Limb (tissue), 2 donors: Measurements from ENCODE around the gene CCM2.
A peak's percentile ranks its signal among the peaks of the same experiment; 100 is the strongest.
"Not testable (repeated sequence)": the region's sequence is repeated elsewhere in the genome, so short reads cannot be mapped to it uniquely, and the experiment has no call there.

Experiments
- DNase-seq, 2 donors: peaks; one replicate each; pipeline ENCODE4 v3.0.0-alpha.2; 2016; ENCODE audit errors: extremely low spot score in 2 of 2

The CCM2 gene

GRCh38 chr7:44981035-44981706 is 18.8 kb upstream of the CCM2 start:
- no peak for DNase-seq

DNA sequence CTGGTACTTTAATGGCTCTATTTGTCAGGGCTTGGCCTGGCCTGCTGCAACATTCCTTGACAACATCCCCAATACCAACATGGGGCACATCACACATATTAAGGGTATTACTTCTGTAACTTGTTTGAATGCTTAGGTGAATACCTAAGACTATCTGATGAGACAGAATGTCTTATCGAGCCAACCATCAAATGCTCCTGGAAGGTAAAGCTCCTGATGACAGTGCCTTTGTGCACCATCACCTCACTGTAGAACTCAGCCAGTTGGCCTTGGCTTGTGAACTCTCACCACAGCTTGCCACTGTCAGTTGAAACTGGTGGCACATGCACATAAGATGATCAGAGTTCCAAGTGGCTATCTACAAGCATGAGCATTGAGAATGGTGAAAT is 17.5 kb upstream of the CCM2 start:
- DNase-seq: no peak

GRCh38 chr7:44982970-44983369 is 17.0 kb upstream of the CCM2 start:
- DNase-seq: no peak

DNA sequence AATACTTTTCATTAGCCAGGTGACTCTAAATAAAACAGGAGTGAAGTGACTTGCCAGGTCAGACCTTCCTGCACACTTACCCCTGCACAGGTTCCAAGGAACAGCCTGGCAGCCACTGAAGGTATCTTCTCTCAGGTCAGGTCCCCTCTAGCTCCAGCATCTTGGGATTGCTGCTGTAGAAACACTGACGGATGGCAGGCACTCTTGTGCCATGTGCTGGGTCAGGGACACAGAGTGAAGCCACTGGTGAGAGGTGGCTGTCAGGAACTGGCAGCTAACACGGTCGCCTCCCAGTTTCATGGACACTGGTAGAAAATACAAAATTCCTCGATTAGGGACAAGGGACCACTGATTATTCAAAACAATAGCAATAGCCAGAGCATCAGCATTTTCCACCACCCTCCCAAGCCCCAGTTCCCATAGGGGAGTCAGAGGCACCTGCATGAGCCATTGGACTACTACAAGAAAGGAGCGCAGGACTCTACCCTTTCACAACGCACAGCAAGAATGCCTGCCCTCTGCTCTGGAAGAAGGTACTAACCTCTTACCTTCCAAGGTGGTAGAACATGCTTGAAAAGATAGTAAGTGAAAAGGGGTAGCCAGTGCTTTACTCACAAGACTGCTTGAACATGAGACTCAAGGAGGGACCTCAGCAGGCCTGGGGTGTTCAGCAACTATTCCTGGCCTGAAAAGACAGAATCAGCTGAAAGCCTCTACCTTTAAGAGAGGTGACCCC is 16.1 kb upstream of the CCM2 start:
- no peak for DNase-seq

DNA sequence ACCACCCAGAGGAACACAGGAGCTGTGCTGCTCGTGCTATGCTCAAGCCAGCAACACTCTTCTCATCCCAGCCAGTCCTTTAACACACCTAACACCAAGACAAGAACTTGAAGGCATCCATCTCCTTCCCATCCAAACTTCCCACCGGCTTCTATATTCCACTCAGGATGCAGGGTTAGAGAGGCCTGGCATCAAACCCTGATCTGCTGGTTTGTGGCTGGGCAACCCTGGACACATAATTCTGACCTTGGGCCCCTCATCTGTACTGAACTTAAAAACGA is 15.6 kb upstream of the CCM2 start:
- no peak for DNase-seq

DNA sequence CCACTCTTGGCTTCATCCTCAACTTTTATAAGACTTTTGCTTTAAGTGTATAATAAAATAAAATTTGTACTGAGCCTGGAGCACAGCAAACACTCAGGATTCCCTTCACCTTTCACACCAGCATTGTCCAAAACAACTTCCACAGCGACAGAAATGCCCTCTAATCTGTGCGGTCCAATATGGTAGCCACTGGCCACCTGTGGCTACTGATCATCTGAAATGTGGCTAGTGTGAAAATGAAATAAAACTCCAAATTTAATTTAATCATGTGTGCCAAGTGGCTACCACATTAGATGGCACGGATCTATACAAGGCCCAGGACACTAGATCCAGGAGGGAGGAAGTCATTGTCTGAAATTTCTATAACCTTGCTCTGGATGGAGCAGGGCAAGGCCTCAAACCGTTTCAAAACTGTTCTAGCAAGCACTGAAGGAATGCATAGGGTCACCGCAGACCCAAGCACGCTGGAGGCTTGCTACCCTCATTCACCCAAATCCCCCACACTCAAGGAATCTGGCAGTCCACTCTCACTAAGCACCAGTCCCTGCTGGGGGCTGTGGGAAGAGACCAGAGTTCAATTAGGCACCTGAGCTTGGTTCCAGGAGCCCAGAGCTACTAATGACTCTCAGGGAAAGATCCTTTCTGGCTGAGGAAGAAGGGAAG is 14.8 kb upstream of the CCM2 start:
- DNase-seq: no peak

DNA sequence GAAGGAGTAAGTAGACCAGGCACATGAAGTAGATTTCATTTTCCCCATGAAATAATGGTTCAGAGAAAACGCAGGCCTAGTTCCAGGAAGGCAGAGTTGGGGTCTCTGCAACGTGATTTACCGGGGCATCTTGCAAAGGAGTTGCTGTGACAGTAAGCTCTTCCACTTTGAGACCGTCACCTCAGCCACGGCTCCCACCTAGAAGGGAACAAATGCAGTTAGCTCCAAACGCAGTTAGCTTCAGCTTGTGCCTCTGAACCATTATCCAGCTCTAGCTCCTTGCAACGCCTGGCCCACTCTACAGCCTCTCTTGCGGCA is 14.1 kb upstream of the CCM2 start:
- no peak for DNase-seq

DNA sequence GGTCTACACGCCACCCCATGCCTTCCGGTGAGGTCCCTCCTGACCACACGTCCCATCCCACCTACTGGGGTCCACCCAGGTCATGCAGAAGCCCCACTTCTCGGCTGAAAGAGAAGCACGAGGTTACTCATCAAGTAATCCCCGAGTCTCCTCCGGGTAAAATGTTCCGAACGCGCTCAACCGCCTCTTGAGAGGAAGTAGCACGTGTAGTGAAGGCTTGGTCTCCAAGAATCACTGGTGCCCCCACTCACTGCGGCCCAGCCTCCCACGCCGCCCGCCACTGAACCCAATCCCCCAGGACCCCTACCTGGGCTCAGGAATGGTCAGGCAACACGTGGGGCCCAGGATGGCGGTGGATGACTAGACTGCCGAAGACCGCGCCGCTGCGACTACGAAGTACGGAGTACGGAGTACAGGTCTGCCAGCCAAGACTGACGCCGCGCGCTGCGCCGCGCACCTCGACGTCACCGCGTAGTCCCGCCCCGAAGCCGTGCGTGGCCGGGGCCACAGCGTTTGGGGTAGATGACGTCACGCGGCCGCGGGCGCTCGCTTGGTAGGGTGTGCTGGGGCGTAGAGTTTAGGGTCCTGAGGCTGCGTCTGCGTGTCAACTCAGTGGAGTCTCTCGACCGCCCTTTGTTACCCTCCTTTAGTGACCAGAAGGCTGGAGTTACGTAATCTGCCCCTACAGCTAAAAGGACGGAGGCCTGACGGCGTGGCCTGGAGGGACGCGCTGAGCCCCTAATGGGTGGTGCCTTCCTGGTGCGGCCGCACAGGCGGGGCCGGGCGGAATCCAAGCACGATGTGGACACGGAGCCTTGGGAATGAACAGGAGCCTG is 13.6 kb upstream of the CCM2 start:
- peak; percentile 95 to 97 for DNase-seq

- DNase-seq: no peak
Observed at GRCh38 chr7:44987457-44987856, 12.5 kb upstream of the CCM2 start.

DNA sequence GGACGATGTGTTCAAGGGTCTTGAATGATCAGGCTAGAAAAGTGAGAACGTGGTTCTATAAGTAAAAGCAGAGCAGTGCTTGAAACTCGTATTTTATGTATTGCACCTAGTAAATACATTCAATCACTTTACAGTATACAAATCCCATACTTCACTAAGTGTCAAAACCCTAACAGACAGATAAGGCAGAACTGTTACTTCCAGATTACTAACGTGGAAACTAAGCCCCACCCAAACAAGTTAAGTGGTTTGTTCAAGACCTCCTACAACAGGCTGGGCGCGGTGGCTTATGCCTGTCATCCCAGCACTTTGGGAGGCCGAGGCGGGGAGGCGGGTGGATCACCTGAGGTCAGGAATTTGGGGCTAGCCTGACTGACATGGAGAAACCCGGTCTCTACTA is 12.0 kb upstream of the CCM2 start:
- no peak for DNase-seq

- DNase-seq: no peak
Observed at GRCh38 chr7:44988701-44989100, 11.3 kb upstream of the CCM2 start.

- DNase-seq: no peak
Observed at GRCh38 chr7:44989132-44989531, 10.9 kb upstream of the CCM2 start.

DNA sequence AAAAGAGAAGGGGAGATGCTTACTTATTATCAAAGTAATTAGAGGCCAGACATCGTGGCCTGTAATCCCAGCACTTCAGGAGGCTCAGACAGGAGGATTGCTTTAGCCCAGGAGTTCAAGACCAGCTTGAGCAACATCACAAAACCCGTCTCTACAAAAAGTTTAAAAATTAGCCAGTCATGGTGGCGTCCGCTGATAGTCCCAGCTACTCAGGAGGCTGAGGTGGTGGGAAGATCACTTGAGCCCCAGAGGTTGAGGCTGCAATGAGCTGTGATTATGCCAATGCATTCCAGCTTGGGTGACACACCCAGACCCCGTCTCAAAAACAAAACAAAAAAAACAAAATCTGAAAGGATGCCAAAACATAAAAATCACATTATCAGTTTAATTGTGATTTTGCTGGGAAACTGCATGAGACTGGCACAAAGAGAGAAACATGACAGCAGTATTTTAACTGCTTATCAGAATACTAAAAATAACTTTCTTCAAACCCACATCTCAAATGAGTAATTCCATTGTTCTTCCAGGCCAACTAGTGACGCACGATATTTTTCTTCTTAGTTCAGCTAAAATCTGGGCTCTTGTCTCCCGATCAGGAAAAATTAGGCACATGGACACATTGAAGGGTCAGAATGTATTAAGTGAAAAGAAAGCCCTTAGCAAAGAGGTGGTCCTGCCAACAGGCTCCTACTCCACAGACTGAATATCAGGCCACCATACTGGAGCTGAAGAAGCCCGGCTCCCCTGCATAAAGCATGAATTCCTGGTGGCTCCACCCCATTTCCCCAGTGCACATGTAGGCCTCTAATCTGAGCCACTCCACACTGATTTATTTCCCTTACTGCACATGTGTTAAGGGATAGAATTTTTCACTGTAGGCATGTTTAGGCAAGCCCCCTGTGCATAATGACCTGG is 9.6 kb upstream of the CCM2 start:
- DNase-seq: no peak

DNA sequence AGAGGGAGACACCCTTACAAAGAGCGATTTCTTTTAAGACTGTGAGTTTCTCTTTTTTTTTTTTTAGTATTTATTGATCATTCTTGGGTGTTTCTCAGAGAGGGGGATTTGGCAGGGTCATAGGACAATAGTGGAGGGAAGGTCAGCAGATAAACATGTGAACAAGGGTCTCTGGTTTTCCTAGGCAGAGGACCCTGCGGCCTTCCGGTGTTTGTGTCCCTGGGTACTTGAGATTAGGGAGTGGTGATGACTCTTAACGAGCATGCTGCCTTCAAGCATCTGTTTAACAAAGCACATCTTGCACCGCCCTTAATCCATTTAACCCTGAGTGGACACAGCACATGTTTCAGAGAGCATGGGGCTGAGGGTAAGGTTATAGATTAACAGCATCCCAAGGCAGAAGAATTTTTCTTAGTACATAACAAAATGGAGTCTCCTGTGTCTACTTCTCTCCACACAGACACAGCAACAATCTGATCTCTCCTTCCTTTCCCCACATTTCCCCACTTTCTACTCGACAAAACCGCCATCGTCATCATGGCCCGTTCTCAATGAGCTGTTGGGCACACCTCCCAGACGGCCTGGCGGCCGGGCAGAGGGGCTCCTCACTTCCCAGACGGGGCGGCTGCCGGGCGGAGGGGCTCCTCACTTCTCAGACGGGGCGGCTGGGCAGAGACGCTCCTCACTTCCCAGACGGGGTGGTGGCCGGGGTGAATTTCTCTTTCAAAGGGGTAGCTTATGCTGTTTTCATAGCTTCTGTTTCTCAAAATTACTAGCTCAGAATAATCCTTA is 7.8 kb upstream of the CCM2 start:
- DNase-seq: not testable (repeated sequence)

GRCh38 chr7:44994877-44995554 is 5.0 kb upstream of the CCM2 start:
- no peak for DNase-seq

- DNase-seq: no peak
Observed at GRCh38 chr7:44995555-44996493, 4.2 kb upstream of the CCM2 start.

DNA sequence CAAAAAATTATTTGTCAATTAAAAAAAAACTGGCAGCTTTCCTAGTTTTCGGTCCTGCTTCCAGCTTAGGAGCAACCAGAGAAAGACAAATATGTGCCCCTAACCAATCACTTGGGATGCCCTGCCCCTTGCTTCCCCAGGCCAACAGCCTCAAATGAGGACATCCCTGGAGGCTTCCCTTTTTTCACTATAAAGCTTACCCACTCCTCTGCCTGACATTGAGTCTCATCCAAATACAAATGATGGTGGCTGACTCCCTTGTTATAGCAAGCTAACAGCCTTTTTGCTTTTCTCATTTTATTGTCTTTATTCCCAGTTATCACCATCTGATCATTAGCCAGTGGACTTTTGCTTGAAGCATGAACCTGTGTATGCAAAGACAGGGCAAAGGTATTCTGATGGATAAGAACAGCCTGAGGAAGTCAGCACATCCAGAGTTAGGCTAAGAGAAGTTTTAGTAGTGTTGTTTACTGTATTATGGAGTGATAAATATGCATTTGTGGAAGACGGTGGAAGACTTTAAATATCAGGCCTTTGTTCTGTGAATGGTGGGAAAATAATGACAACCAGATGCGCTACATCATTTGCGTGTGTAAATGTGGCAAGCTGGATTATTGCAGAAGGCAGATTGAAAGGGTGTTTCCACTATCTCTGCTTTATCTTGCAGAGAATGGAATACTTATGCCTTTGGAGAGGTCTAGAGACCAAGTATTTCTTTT is 1.7 kb upstream of the CCM2 start:
- DNase-seq: no peak
